KBM-7 (cell line): ENCODE measurements around the gene GRWD1.

Experiments used
- DNase-seq: peaks from one replicate; pipeline ENCODE4 v3.0.0-alpha.2; 2015
- in situ Hi-C: fragments of 300-500 bp; cut with MboI; formaldehyde crosslinking; loops from 2 replicates; pipeline ENCODE4 v1.14.3; 2020; ENCODE audit warnings: low sequenced_read_pairs, low pct_unique_long_range_greater_than_20kb, mixed read lengths

The GRWD1 gene

GRCh38 chr19:48419158-48419920 is 26.4 kb upstream of the GRWD1 start:
- in situ Hi-C loops, result no loop called here
- DNase-seq, result peak; percentile 34

- in situ Hi-C loops, result no loop called here
- no peak for DNase-seq
These were observed 24.2 kb upstream of the GRWD1 start for GRCh38 chr19:48421548-48421947.

GRCh38 chr19:48424694-48425219 is 21.0 kb upstream of the GRWD1 start:
- in situ Hi-C loops, result no loop called here
- DNase-seq, result peak; percentile 72

- in situ Hi-C loops, result no loop called here
- no peak for DNase-seq
These were observed 17.1 kb upstream of the GRWD1 start for GRCh38 chr19:48428670-48429069.

- peak; percentile 20 for DNase-seq
- in situ Hi-C loops, result no loop called here
These were observed 12.4 kb upstream of the GRWD1 start for GRCh38 chr19:48433337-48433736.

- in situ Hi-C loops, result no loop called here
- no peak for DNase-seq
These were observed 9.2 kb upstream of the GRWD1 start for GRCh38 chr19:48436586-48436985.

- in situ Hi-C loops, result no loop called here
- no peak for DNase-seq
These were observed 4.3 kb upstream of the GRWD1 start for GRCh38 chr19:48441360-48442050.

GRCh38 chr19:48442116-48443035 is 3.4 kb upstream of the GRWD1 start:
- no peak for DNase-seq
- in situ Hi-C loops, result no loop called here

- DNase-seq, result no peak
These were observed 2.5 kb upstream of the GRWD1 start for GRCh38 chr19:48443256-48443655.

GRCh38 chr19:48443731-48444128 is 2.1 kb upstream of the GRWD1 start:
- in situ Hi-C loops, result no loop called here

More at GRCh38 chr19:48443256-48443655, 2.5 kb upstream of the GRWD1 start:
- in situ Hi-C loops, result no loop called here

GRCh38 chr19:48444129-48444935 is 1.5 kb upstream of the GRWD1 start:
- no peak for DNase-seq
- in situ Hi-C loops, result no loop called here

More at GRCh38 chr19:48443731-48444128, 2.1 kb upstream of the GRWD1 start:
- no peak for DNase-seq

GRCh38 chr19:48444936-48445200 is 915 bp upstream of the GRWD1 start:
- in situ Hi-C loops, result no loop called here
- no peak for DNase-seq

- no peak for DNase-seq
- in situ Hi-C loops, result no loop called here
These were observed 552 bp upstream of the GRWD1 start for GRCh38 chr19:48445256-48445605.

GRCh38 chr19:48446579-48446978 is 796 bp downstream of the GRWD1 start:
- in situ Hi-C loops, result no loop called here
- DNase-seq, result no peak

- in situ Hi-C loops, result no loop called here
- no peak for DNase-seq
These were observed 2.8 kb downstream of the GRWD1 start for GRCh38 chr19:48448563-48448962.

GRCh38 chr19:48450441-48450840 is 4.7 kb downstream of the GRWD1 start:
- in situ Hi-C loops, result no loop called here
- DNase-seq, result no peak

- in situ Hi-C loops, result no loop called here
- no peak for DNase-seq
These were observed 5.1 kb downstream of the GRWD1 start for GRCh38 chr19:48450863-48451262.

- in situ Hi-C loops, result no loop called here
These were observed 5.8 kb downstream of the GRWD1 start for GRCh38 chr19:48451624-48452023.

More at GRCh38 chr19:48451624-48452023, 5.8 kb downstream of the GRWD1 start:
- DNase-seq, result no peak
